ENCODE measurements around the gene ADPRH. TPM values are rescaled to one million over a fixed set of nuclear protein-coding genes. Genes with fewer than 3 reads are reported as not detected.
"Not testable (repeated sequence)": the region's sequence is repeated elsewhere in the genome, so short reads cannot be mapped to it uniquely, and the experiment has no call there.

ADPRH gene
- polyA plus RNA-seq, 1 donor = 10.4 TPM

- DNase-seq = no peak
Measured at GRCh38 chr3:119560160-119560559, 19.1 kb upstream of the ADPRH start.

DNA sequence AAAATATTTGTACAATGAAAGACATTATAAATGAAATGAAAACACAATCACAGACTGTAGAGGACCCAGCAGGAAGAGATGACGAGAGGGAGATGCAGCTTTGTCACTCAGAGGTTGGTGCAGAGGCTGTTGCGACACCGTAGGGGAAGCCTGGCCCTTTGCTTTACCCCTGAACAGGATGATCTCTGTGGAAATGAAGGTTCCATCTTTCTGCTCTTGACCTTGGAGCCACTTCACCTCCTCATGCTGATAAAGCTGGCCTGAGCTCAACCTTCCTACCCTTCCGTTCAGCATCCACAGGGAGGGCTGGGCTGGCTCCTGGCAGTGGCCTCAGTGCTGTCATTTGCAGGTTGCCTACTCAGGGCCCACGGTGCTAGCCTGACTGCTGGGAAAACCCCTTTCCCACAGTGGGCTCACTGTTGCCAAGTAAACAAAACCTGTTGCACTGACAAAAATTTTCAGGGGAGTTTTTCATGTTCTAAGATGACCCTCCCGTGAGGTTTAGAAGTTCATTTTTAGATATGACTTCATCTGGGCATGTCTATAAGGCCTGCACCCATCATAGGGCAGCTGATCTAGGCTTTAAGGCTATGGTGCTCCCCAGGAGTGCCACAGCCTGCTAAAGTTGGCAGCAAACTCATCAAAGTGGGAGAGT is 16.9 kb upstream of the ADPRH start:
- DNase-seq = no peak

DNA sequence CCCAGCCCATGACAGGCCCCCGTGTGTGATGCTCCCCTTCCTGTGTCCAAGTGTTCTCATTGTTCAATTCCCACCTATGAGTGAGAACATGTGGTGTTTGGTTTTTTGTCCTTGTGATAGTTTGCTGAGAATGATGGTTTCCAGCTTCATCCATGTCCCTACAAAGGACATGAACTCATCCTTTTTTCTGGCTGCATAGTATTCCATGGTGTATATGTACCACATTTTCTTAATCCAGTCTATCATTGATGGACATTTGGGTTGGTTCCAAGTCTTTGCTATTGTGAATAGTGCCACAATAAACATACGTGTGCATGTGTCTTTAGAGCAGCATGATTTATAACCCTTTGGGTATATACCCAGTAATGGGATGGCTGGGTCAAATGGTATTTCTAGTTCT is 16.0 kb upstream of the ADPRH start:
- DNase-seq = not testable (repeated sequence)

DNA sequence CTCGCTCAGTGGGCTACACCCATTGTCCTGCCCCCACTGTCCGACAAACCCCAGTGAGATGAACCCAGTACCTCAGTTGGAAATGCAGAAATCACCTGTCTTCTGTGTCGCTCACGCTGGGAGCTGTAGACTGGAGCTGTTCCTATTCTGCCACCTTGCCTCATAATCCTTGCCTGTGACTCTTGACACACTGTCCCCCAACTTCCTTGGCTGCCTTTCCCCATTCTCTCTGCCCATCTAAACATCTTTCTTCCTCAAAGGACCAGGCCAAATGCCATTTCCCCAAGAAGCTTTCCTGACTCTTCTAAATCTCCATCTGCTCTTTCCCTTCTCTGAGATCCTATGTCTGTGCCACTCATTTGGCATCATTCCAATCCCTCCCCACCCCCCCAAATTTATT is 10.1 kb upstream of the ADPRH start:
- no peak for DNase-seq

GRCh38 chr3:119570229-119570628 is 9.1 kb upstream of the ADPRH start:
- DNase-seq = no peak

DNA sequence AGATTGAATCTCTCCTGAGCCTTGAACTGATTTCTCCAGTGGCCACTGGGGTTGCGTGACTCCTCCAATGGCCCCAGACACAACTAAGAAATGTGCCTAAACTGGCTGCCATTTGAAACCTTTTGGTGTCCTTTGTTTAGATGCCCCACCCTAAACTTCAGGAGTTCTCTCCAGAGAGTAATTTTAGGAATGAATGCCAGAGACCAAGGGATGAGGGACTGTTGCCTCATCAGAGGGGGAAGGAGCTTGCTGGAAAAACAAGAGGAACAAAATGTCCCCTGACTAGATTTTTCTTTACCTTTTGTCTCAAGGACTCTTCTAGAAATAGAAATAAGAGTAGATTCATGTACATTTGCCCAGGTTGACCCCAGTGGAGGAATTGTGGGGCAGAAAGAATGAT is 8.1 kb upstream of the ADPRH start:
- no peak for DNase-seq

GRCh38 chr3:119571688-119572087 is 7.6 kb upstream of the ADPRH start:
- DNase-seq = no peak

GRCh38 chr3:119575507-119575906 is 3.8 kb upstream of the ADPRH start:
- DNase-seq = no peak

GRCh38 chr3:119580067-119580760 is 922 bp downstream of the ADPRH start:
- DNase-seq = peak; percentile 70

- DNase-seq = no peak
Measured at GRCh38 chr3:119582178-119582577, 2.9 kb downstream of the ADPRH start.

DNA sequence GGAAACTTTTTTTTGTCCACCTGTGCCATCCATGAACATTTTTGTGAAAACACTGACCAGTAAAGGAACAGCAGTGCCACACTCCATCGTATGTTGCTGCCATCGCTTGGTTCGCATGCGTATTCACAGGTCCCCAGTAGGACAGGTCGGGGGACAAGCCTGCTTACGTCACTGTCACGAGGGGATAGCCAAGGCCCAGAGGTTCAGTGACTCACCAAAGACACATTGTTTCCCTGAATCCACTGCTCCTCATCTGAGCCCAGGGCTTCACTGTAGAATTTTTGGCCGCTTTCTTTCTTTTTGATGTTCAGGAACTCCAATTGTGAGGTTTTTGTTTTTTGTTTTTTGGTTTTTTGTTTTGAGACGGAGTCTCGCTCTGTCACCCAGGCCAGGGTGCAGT is 5.9 kb downstream of the ADPRH start:
- DNase-seq = no peak

- DNase-seq = no peak
Measured at GRCh38 chr3:119585856-119586570, 6.7 kb downstream of the ADPRH start.

DNA sequence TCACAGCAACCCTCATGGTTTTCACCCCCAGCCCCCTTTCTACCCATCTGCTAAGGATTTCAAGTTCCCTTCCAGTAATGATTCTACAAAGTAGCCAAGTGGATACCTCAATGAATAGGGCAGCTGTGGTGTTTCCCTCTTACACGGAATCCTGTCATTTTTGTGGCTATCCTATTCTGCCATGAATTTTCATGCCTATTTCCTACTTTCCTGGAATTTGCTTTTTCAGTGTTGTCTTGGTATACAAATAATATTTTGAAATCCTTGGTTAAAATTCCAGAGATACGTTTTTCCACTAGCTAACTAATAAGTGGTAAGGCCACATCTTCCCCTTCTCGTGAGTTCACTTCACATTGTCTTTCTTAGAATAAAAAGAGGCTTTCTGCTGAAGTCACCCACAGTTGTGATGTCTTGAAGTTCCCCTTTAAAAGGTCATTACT is 7.5 kb downstream of the ADPRH start:
- DNase-seq = no peak

- DNase-seq = no peak
Measured at GRCh38 chr3:119588112-119588511, 8.8 kb downstream of the ADPRH start.

GRCh38 chr3:119589102-119589773 is 9.9 kb downstream of the ADPRH start:
- DNase-seq = no peak

GRCh38 chr3:119590706-119591105 is 11.4 kb downstream of the ADPRH start:
- DNase-seq = no peak

DNA sequence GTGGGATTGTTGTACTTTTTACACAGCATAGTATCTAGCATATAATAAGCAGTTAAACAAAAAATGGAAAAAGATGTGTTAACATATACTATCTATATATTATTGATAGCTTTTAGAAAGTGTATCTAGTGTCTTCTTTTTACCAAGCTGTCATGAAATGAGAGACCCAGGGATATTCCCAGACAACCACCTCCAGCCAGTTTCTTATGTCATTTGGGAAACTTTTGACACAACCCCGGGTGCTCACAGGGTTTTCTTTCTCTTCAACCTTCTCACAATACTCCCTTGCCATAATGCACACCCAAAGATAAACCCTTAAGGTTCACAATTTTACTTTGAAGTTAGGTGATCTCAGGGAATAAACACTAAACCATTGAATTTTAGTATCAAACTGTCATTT is 13.6 kb downstream of the ADPRH start:
- no peak for DNase-seq

DNA sequence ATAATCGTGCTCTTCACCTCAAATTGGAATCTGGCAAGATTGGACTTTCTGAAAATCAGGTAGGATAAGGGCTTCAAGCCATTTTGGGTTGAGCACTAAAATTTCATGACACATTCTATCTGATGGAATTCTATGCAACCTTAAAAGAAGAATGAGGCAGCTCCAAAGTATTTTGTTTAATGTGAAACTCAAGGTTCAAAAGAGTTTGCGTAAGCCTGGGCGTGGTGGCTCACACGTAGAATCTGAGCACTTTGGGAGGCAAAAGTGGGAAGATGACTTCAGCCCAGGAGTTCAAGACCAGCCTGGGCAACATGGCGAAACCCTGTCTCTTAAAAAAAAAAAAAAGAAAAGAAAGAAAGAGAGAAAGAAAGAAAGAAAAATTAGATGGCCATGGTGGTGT is 14.8 kb downstream of the ADPRH start:
- DNase-seq = no peak

GRCh38 chr3:119594929-119595328 is 15.6 kb downstream of the ADPRH start:
- not testable (repeated sequence) for DNase-seq

- DNase-seq = no peak
Measured at GRCh38 chr3:119595639-119596334, 16.5 kb downstream of the ADPRH start.

DNA sequence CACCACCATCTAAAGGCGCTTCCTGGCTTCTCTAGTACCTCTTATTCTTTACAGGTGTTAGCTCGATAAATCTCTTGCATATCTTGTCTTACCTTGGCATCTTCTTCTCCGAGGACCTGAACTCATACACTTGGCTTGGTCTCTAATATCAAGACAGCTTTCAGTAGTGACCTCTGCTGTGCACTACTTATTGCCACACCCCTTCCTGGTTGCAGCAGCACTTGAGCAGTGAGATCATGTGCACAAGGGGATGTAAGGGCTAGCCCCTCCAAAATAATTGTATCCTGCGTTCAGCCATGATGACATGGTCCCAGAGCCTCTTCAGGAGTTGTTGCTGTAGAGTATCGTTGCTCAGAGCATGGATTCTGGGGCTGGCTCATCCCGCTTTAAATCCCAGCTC is 17.1 kb downstream of the ADPRH start:
- DNase-seq = no peak

DNA sequence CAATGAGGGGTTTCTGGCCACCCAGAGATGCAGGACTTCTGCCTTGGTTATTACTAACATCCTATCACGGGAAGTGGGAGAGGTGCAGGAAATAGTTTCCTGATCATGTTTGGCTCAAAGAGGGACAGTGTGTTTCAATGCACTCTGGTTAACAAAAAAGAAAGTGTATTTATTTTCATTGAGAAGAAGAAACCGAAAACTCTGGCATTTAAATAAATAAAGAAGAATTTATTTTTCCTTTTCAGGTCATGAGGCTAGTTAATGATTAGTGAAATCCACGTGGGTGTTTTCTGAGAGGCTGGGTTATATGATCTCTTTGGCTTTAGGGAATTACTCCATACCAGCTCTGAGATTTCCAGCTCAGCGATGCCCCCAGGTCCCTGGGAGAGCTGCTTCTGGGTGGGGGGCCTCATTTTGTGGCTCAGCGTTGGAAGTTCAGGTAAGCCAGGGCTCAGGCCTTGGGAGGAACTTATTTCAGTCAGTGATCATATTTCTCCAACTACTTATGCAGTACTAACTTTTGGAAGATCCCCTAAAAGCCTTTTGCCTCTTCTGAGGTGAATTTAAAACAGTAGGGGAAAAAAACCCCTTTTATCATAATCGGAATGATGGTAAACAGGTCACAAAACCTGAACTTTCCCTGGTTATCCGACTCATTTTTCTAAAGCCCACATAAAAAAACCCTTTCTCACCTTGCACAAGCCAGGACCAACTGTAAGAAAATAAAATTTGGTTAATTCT is 18.4 kb downstream of the ADPRH start, which contains the start of gene PLA1A:
Gene PLA1A (plus strand): TSS at position 338 of the 741 bp plus-strand sequence. CDS start 29 bp downstream, at position 367.
- no peak for DNase-seq

All from hindlimb muscle (tissue), 1 donor.